ENCODE data around the gene NTF3. TPM values are rescaled to one million over a fixed set of nuclear protein-coding genes. Genes with fewer than 3 reads are reported as not detected.

The NTF3 gene
- polyA plus RNA-seq, 3 donors = not detected

DNA sequence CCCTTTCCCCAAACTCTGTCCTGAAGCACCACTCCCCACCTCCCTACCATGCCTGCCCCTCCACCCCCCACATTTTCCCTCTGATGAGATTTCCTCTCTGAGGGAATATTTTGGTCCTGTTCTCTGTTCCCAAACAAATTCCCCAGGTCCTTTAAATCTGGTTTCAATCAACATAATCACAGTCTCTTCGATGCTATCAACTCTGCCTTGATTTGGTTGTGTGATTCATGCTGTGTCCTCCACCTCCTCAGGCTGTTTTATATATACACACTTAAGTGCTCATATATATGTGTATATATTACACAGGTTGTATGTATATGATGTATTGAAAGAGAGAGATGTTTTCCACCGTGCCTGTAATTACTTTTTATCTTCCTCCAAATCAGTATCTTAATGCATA, 36.0 kb downstream of the NTF3 start:
- DNase-seq = no peak
- Histone ChIP-seq H3K9me3 (replicated peaks in 1 of 2; ENCODE audit: control insufficient read depth in 1 of 2, insufficient read depth in 1 of 2, low read length in 2 of 2) (no peaks in the 10 kb centered on the region), H3K4me3 (replicated peaks in 1 of 3; ENCODE audit: low read depth in 2 of 3, low read length in 3 of 3) (no peak overlapping the region), H3K4me1 (ENCODE audit: control insufficient read depth in 1 of 2, insufficient read depth in 2 of 2, low read length in 2 of 2) (no peaks in the 10 kb centered on the region), H3K79me2 (ENCODE audit: insufficient read depth, low read length) (no peaks in the 10 kb centered on the region), H4K20me1 (ENCODE audit: insufficient read depth, low read length) (no peaks in the 10 kb centered on the region), H3K27ac (ENCODE audit: low read depth in 1 of 2, low read length in 2 of 2) (no peak overlapping the region), H2AFZ (ENCODE audit: insufficient read depth, low read depth, low read length, poor library complexity, severe bottlenecking) (no peak overlapping the region), H3K9ac (ENCODE audit: insufficient read depth, low read length, poor library complexity, severe bottlenecking) (no peak overlapping the region), H3K36me3 (replicated peaks in 1 of 2; ENCODE audit: control insufficient read depth in 1 of 2, insufficient read depth in 2 of 2, low read length in 2 of 2) (no peaks in the 10 kb centered on the region), H3K4me2 (replicated peaks; ENCODE audit: extremely low read depth, low read length, poor library complexity, severe bottlenecking) (no peak overlapping the region), H3K27me3 (ENCODE audit: control insufficient read depth in 2 of 2, insufficient read depth in 2 of 2, low read length in 2 of 2) (no peaks in the 10 kb centered on the region)
- Mint-ChIP-seq H3K27me3 (ENCODE audit: low read depth in 3 of 3) (peaks cover 3 to 10% (median 7%) of the 10 kb centered on the region in 3 donors), H3K4me3 (no peak overlapping the region), H3K9me3 (no peaks in the 10 kb centered on the region), H3K27ac (no peak overlapping the region), H3K4me1 (no peaks in the 10 kb centered on the region), H3K36me3 (no peaks in the 10 kb centered on the region)
- WGBS (ENCODE audit: insufficient coverage) = no CpG with 5 or more reads among the region's 2 CpGs
- intact Hi-C loops (cut with micrococcal nuclease) = no loop called here
- TF ChIP-seq CTCF (IDR thresholded peaks at IDR 0.05) = no peak

GRCh38 chr12:5470221-5470620, 38.3 kb downstream of the NTF3 start:
- Histone ChIP-seq H3K36me3 (replicated peaks in 1 of 2; ENCODE audit: control insufficient read depth in 1 of 2, insufficient read depth in 2 of 2, low read length in 2 of 2) (no peaks in the 10 kb centered on the region), H3K9ac (ENCODE audit: insufficient read depth, low read length, poor library complexity, severe bottlenecking) (no peak overlapping the region), H3K9me3 (replicated peaks in 1 of 2; ENCODE audit: control insufficient read depth in 1 of 2, insufficient read depth in 1 of 2, low read length in 2 of 2) (no peaks in the 10 kb centered on the region), H3K4me3 (replicated peaks in 1 of 3; ENCODE audit: low read depth in 2 of 3, low read length in 3 of 3) (no peak overlapping the region), H3K79me2 (ENCODE audit: insufficient read depth, low read length) (no peaks in the 10 kb centered on the region), H3K4me1 (ENCODE audit: control insufficient read depth in 1 of 2, insufficient read depth in 2 of 2, low read length in 2 of 2) (no peaks in the 10 kb centered on the region), H2AFZ (ENCODE audit: insufficient read depth, low read depth, low read length, poor library complexity, severe bottlenecking) (no peak overlapping the region), H3K27me3 (ENCODE audit: control insufficient read depth in 2 of 2, insufficient read depth in 2 of 2, low read length in 2 of 2) (no peaks in the 10 kb centered on the region), H4K20me1 (ENCODE audit: insufficient read depth, low read length) (no peaks in the 10 kb centered on the region), H3K27ac (ENCODE audit: low read depth in 1 of 2, low read length in 2 of 2) (no peak overlapping the region), H3K4me2 (replicated peaks; ENCODE audit: extremely low read depth, low read length, poor library complexity, severe bottlenecking) (no peak overlapping the region)
- Mint-ChIP-seq H3K9me3 (peaks cover 0 to 4% (median 0%) of the 10 kb centered on the region in 7 donors), H3K27ac (no peak overlapping the region), H3K36me3 (no peaks in the 10 kb centered on the region), H3K4me1 (no peaks in the 10 kb centered on the region), H3K27me3 (ENCODE audit: low read depth in 3 of 3) (peaks cover 3 to 19% (median 13%) of the 10 kb centered on the region in 3 donors), H3K4me3 (no peak overlapping the region)
- 82% methylated on average over 7 of the region's 7 CpGs for WGBS (ENCODE audit: insufficient coverage)
- no peak for TF ChIP-seq CTCF (IDR thresholded peaks at IDR 0.05)
- intact Hi-C loops (cut with micrococcal nuclease) = no loop called here
- no peak for DNase-seq

Measured in CD14-positive monocyte (primary cell).